Activated CD8-positive, alpha-beta memory T cell treated with anti-CD3 and anti-CD28 coated beads for 1 hour (primary cell): ENCODE data around the gene SRGN.

Experiments
- DNase-seq, 2 donors: peaks; one replicate each; pipeline ENCODE4 v3.0.0-alpha.2; 2020; ENCODE audit warnings: low read depth in 1 of 2; ENCODE audit errors: extremely low read depth in 1 of 2

The SRGN gene

DNA sequence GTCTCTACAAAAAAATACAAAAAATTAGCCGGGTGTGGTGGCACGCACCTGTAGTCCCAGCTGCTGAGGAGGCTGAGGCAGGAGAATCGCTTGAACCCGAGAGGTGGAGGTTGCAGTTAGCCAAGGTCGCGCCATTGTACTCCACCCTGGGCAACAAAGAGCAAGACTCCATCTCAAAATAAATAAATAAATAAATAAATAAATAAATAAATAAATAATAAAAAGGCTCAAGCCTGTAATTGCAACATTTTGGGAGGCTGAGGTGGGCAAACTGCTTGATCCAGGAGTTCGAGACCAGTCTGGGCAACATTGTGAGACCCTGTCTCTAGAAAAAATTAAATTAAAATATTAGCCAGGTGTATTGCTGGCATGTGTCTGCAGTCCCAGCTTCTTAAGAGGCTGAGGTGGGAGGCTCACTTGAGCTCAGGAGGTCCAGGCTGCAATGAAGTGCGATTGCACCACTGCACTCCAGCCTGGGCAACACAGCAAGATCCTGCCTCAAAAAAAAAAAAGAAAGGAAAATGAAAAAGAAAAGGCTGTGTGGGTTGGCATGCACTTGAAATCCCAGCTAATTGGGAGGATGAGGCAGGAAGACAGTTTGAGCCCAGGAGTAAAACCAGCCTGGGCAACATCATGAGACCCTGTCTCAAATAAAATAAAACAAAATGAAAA, 27.6 kb upstream of the SRGN start:
- no peak for DNase-seq

DNA sequence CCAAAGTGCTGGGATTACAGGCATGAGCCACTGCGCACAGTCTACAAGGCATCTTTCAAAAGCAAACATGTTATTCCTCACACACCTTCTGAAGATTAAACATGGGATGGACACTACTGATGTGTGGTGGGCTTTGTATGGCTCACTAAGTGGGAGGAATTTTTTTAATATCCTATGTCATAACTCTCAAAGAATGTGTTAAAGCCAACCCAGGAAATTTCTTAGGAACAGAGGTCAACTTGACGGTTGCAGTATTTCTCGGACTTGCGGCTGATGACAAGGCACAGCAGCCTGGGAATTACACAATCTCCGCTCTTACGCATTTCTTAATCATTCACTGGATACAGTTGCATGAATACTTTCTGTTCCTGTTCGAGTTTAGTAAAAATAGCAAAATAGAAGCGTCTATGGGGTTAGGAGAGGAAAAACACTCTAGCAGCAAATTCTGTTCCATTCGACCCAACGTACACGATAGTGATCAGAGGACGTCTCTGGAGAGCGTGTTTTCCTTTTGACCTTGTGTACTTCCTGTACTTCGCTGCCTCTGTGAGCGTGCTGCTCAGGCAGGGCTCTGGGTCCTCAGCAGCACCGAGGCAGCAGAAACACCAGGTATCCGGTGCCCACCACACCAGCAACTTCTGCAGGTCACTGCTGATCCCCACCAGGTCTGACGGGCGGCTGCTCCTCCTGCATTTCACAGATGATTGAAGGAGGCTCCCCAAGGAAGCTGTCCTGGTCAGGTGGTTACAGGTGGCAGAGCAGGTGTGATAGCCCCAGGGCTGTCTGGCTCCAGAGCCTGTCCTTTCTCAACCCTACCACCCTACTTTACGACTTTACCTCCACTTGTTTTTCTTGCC, 26.4 kb upstream of the SRGN start:
- DNase-seq, result no peak

DNA sequence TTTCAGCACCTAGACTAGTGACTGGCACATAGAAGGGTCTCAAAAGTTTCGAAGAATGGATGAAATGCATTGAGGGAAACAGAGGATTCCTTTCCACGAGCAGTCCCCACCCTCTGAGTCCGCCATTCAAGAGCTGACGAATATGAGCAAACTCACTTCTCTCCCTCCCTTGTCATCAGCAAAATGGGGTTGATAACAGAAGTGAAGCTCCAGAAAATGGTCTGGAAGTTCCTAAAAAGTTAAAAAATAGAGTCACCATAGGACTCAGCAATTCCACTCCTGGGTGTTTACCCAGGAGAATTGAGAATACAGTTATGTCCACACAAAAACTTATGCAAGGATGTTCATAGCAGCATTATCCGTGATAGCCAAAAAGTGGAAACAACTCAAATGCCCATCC, 25.0 kb upstream of the SRGN start:
- DNase-seq, result no peak

DNA sequence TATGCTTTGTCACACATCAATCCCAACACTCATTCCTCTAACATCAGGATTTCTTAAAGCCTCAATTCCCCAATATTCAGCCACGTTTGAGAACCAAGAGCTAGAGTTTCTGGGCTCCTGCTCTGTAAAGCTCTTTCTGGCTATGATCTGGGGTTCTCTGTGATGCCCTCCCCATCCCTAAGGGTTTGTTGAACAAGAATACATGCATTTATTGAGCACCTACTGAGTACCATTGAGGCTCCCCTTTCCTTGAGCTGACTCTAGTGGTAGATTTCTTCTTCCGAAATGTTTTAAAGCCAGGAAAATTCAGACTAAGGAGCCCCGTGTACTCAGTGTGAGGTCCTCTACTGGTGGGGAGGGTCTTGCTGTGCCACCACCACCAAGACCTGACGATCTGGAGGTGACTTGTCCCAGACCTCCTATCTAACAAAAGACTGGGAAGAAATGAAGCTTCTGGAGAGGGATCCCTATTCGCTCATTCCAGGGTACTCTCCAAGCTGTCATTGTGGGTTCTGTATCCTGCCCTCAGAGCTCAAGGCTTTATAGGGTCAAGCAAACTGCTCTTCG, 23.1 kb upstream of the SRGN start:
- DNase-seq, result no peak

DNA sequence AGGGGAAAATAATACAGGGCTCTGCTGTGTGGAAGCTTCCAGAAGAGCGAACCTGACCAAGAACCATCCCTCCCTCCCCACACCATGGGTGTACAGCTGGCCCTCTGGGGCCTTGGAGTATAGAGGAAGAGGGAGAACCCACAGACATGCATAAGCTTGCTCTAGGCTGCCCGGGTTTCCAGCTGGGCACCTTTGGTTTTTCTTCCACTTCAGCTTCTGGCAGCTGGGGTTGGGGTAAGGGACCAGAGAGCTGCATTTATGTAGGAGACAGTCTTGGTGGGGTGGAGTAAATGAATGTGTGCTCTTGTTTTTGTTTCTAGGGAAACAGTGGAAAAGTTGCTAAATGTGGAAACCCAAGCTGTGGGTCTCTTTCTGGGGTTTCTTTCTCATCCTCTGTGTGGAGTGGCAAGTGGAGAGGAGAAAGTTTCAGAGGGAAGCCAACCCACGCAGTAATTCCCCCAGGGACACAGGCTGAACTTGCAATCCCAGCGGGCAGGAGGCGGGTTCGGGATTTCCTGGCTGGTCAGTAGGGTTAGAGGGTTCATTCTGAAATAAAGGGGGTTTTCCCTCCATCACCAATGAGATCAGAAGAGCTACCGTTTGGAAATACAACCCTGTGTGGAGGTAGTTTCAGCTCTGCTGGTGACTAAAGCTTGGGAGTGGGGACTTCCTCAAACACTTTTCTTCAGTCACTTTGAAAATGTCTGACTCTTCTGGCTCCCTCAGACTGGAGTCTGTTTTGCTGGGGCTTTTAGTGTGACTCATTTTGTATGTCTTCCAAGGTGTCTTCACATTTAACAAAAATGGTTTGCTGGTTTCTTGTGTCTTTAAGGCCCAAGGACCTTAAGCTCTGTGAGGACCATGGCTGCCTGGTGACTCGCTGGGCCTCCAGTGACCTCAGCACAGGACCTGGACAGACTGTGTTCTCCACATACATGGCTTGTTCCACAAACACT, 22.2 kb upstream of the SRGN start:
- DNase-seq, result no peak

DNA sequence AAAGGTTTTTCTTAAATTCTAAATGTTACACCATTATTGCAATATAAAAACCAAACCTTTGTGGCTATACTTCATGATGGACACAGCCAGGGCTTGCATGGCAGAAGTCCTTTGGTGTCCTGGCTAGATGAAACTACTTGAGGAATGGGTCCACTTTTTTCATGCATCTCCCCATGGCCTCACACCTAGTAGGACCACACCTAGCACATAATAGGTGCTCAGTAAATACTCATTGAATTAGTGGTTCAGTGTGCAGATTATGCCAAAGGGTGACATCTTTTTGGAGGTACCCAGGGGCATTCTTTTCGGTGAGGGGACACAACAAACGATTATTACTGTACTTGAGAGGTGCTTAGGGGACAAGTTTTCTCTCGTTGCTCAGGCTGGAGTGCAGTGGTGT, 20.7 kb upstream of the SRGN start:
- DNase-seq, result no peak

DNA sequence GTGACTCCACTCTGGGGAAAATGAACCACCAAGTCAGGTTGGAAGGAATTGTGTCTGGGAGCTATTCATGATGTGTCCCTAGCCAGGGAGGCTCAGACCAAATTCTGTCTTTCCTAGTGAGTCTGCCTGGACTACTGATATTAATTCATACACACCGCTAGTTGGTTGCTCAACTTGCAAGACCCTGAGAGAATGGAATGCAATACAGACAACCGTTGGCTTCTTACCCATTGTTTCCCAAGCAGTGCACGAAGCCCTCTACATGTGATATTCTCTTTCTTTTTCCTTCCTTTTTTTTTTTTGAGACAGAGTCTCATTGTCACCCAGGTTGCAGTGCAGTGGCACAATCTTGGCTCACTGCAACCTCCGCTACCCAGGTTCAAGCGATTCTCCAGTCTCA, 19.4 kb upstream of the SRGN start:
- no peak for DNase-seq

DNA sequence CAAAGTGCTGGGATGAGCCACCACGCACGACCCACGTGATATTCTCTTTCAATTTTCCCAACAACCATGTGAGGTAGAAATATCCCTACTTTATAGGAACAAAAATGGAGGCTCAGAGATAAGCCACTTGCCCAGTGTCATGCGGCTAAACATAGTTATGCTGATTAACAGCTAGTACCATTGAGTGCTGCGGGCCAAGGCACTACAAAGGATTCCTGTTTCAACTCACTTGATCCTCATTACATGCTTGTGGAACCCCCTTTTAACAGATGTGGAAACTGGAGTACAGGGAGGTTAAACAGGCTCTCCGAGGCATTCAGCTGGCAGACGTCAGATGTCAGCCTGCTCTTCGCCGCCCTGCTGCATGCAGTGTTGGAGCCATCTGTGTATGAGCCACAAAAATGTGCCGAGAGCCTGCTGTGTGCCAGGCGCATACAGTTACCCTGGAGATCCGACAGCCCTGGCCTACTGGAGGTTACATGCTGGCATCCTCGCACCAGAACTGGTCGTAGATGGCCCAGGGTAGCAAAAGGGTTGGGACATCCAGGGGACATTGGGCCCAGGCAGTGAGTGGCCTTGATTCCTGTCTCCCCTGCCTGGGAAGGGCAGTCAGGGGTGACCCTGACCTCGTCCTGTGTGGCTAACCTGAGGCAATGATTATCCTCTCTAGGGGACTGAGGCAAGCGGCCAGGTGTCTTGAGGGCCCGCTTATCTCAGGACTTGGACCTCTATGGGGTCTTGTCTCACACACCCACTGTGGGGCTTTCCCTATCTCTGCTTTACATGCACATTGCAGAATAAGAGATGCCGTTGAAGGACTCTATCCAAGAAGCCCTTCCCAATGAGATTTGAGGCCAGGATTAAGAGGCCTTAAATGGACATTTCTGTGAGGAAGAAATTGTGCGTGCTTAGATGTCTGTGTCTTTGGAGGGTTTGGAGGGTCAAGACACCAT, 18.5 kb upstream of the SRGN start:
- DNase-seq, result no peak

DNA sequence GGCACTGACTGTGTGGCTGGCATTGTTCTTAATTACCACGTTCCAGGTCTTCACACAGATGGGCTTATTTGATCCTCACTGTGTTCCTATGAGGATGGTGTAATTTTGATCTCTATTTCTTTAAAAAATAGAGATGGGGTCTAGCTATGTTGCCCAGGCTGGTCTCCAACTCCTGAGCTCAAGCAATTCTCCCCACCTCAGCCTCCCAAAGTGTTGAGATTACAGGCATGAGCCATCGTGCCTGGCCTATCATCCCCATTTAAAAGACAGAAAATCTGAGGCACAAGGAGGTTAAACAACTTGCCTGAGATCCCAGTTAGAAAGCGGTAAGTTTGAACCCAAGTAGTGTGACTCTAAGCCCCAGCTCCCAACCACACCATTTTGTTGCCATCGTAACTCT, 17.0 kb upstream of the SRGN start:
- DNase-seq, result no peak

DNA sequence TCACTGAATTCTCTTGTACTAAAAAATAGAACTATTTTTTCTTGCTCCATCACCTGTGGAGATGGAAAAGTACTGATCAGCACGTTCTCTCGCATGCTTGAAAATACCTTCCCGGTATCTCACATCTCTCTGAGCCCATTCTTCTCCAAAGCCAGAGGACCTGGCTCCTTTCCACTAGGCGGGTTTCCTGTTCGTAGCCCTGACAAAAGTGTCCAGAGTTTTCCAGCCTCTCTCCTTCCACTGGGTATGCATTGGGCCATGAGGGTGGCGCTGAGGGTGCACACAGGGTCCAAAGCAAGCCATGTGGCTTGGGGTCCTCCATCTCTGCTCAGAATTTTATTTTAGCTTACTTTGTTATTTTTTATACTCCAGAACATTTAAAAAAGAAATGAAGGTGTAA, 16.3 kb upstream of the SRGN start:
- no peak for DNase-seq

DNA sequence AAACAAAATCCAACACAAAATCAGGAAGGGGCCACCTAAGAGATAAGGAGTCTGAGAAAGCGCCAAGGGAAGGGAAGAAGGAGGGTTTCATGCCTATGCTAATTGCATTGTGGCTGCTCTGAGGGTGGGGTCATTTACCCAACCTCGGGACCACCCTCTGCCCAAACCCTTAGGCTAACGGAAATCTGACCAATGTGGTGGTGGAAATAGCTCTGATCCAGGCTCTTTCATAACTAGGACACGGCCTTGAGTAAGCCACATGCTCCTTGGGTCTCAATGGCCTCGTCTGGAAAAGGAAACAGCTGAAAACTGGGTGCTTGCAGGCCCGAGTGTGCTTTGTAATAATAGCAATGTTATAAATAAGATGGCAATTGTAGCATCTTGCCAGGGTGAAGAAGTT, 14.9 kb upstream of the SRGN start:
- DNase-seq, result no peak

DNA sequence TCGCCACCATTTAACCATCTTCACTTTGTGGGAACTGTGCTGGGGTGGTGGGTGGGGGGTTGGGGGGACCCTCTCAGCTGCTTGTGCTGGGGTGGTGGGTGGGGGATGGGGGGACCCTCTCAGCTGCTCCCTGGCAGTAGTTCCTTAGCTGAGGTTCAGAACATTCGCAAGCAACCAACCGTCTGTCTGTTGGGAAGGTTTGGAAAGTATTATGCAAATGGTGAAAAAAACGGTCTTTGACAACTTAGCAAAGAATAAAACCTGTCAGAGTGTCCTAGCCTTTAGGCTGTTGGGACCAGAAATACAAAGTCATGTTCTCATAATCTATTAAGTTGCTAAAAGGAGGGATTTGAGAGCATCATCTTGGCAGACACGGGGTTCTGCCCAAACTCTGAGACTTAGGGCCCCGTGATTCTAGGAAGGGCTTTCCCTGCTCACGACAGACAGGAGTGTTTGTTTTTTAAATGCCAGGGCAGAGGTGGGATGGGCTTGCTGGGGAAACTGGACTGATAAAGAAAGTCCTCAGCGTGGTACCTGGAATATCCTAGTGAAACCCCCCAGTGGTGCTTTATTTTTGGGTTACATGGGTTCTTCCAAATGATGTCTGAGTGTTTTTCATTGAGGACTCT, 14.1 kb upstream of the SRGN start:
- no peak for DNase-seq

DNA sequence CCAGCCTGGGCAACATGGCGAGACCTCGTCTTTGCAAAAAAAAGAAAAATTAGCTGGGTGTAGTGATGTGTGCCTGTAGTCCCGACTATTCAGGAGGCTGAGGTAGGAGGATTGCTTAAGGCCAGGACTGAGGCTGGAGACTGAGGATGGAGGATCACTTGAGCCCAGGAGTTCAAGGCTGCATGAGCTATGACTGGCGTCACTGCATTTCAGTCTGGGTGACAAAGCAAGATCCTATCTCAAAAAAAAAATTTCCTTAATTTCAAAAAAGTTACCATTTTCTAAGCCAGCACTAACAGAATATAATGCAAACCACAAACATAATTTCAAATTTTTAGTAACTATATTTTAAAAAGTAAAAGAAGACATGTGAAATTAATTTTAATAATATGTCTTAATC, 13.4 kb upstream of the SRGN start:
- DNase-seq, result no peak

DNA sequence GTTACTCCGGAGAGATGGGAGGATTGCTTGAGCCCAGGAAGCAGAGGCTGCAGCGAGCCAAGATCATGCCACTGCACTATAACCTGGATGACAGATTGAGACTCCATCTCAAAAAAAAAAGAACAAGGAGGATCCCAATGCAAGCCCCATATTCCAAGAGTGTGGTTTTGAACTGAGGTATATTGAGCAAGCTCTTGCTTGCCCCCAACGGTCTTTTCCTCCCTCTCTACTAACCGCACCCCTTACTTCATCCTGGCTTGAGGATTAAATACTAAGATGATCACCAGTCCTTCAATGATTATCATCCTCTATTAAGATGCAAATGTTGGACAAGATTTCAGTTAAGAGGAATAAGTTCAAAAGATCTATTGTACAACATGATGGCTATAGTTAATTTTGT, 12.5 kb upstream of the SRGN start:
- DNase-seq, result no peak

DNA sequence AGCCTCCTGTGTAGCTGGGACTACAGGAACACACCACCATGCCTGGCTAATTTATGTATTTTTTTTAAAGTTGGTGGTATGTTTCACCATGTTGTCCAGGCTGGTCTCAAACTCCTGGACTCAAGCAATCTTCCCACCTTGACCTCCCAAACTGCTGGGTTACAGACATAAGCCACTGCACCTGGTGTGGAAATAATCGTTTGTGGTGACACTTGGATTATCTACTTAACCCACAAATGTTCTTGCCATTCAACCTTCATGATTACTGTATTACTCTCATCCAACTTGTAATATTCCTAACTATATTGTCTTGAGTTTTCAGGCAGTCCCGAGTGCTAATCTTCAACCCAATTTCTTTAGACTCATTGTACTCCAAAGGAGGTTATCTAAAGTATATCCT, 9.6 kb upstream of the SRGN start:
- no peak for DNase-seq

DNA sequence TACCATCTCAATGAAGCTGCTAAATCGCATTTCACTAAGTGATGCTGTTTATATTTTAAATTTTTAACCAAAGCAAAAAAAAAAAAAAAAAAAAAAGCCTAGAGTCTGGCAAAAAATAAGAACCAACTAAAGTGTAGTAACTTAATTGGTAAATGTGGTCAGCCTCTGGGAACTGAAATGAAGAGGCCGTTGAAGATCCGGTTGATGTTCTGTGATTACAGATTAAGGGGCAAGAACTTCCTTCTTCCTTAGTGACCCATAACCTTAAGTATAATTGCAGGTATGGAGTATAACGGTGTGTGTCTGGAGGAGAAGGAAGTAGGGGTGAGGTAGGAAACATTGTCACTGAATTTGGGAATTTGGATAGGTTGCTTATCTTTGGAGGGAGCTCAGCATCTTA, 7.7 kb upstream of the SRGN start:
- no peak for DNase-seq

DNA sequence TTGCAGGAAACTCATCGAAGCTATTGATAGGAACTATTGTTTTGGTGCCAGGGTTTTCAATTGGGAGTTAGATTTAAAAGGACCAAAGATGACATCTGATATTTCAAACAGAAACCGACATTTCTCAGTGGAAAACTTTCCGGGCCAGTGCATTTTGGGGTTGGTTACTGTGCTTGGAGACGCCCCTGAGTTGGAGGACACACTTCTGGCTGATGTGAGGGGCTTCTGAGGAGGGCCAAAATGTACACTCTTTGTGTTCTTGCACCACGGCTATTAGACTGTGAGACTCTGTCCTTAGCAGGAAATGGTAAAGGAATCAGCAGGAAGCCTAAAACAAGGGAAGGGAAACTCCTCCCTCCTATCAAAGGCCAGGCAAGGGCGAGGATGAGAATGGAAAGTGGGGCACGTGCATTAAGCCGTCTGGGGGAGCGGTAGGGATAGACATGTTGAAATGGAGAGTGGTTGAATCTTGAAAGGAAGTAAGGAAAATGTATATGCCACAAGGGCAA, 1.8 kb upstream of the SRGN start:
- DNase-seq, result no peak

DNA sequence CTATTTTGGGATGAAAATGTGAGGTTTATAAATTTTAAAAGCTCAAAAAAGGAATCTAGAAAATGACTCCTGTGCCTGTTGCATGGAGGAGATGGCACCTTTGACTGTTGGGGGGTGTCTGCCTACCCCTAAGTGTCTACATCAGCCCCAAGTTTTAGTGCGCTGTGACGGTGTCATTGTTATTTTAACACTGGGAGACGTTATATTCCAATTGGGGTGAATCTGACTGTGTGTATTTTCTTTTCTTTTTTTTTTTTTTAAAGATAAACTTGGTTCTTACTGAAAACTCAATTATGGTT, 517 bp downstream of the SRGN start:
- no peak for DNase-seq

DNA sequence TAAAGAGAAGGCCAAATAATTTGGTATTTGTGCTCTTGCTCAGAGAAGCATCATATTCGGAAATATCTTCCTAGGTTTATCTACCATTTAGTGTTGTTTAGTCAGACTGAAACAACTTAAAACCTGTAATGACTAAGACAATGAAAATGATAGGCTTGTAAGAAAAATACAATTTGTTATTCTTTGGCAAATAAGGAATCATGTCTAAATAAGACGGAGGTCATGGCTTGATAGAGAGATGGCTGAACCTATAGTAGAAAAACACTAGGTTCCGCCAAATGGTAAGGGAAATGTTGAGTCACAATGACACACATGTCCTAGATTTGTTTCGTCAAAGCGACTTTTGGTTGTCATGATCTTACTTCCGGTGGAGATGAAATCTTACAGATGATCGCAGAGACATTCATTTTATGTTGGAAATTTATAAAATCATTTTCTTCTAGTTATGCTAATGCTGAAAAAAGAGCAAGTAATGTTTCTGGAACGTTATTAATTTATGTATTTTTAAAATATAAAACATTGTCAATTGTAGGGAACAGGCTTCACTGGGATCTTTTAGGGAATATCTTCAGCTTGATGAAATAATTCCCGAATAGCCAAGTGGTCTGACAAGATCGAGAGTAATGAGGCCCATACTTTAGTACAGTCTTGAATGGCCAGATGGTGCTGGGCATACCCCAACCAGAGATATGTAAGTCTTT, 1.0 kb downstream of the SRGN start:
- DNase-seq, result no peak
